Measurements from ENCODE around the gene ANKRD13A. TPM values are rescaled to one million over a fixed set of nuclear protein-coding genes. Genes with fewer than 3 reads are reported as not detected.

ANKRD13A gene
- total and polyA plus RNA-seq, 2 of the 13 experiments (the other 11 are each of a cell fraction or from before 2014, with no cell fraction given), result 34.1 to 41.6 TPM

GRCh38 chr12:109998904-109999648 lies at the start of gene ANKRD13A (continued):
- TF ChIP-seq ZNF503 (CRISPR knock-in tag; IDR thresholded peaks at IDR 0.05) (peak; percentile 61; the same call in 1 of the 2 replicates), GMEB2 (CRISPR knock-in tag; IDR thresholded peaks at IDR 0.05; ENCODE audit: low read depth) (no peak), ZNF354B (CRISPR knock-in tag; IDR thresholded peaks at IDR 0.05) (no peak), NCOA1 (CRISPR knock-in tag; IDR thresholded peaks at IDR 0.05) (0 out of 2 replicates have a peak, but pooled peaks have one; percentile 80), ZNF326 (CRISPR knock-in tag; IDR thresholded peaks at IDR 0.05; ENCODE audit: borderline replicate concordance) (no peak), ZNF24 (IDR thresholded peaks at IDR 0.05) (peak; percentile 64; the same call in 1 of the 2 replicates), RAD21 (CRISPR knock-in tag; IDR thresholded peaks at IDR 0.05) (peak; percentile 55), ZNF556 (CRISPR knock-in tag; IDR thresholded peaks at IDR 0.05; ENCODE audit: borderline replicate concordance) (peak; percentile 71; the same call in 1 of the 2 replicates), TFAP4 (IDR thresholded peaks at IDR 0.05; ENCODE audit: borderline replicate concordance, low read depth) (peak; percentile 7; the same call in 1 of the 2 replicates), IRF9 (CRISPR knock-in tag; IDR thresholded peaks at IDR 0.05; ENCODE audit: borderline replicate concordance) (peak; percentile 83; the same call in 1 of the 2 replicates), ZNF644 (CRISPR knock-in tag; IDR thresholded peaks at IDR 0.05; ENCODE audit: low read depth) (no peak), TBX2 (CRISPR knock-in tag; IDR thresholded peaks at IDR 0.05; ENCODE audit: borderline replicate concordance) (peak; percentile 76; the same call in 1 of the 2 replicates), MEIS1 (CRISPR knock-in tag; IDR thresholded peaks at IDR 0.05; ENCODE audit: borderline replicate concordance) (peak; percentile 55; the same call in 1 of the 2 replicates), CENPBD1 (CRISPR knock-in tag; IDR thresholded peaks at IDR 0.05; ENCODE audit: borderline replicate concordance, low read depth) (no peak), NFATC3 (CRISPR knock-in tag; IDR thresholded peaks at IDR 0.05) (0 out of 2 replicates have a peak, but pooled peaks have one; percentile 64), ARID2 (CRISPR knock-in tag; IDR thresholded peaks at IDR 0.05; ENCODE audit: borderline replicate concordance) (no peak), TP53 (CRISPR knock-in tag; conservative IDR thresholded peaks at IDR 0.05) (peak; percentile 83; the same call in 1 of the 2 replicates), ETV5 (CRISPR knock-in tag; IDR thresholded peaks at IDR 0.05; ENCODE audit: borderline replicate concordance) (peak; percentile 51), ZNF225 (CRISPR knock-in tag; IDR thresholded peaks at IDR 0.05) (peak; percentile 32), MIER3 (CRISPR knock-in tag; IDR thresholded peaks at IDR 0.05; ENCODE audit: borderline replicate concordance) (0 out of 2 replicates have a peak, but pooled peaks have one; percentile 34), ZNF264 (CRISPR knock-in tag; IDR thresholded peaks at IDR 0.05) (peak; percentile 29; the same call in 1 of the 2 replicates), ZNF224 (CRISPR knock-in tag; IDR thresholded peaks at IDR 0.05) (peak; percentile 81; the same call in 1 of the 2 replicates), RBFOX2 (IDR thresholded peaks at IDR 0.05; ENCODE audit: low read depth, low read length) (peak; percentile 80), ZNF672 (CRISPR knock-in tag; IDR thresholded peaks at IDR 0.05) (no peak)

Measured in HepG2 (cell line).